HepG2 (cell line): ENCODE measurements around the gene TAT. TPM values are rescaled to one million over a fixed set of nuclear protein-coding genes. Genes with fewer than 3 reads are reported as not detected.

Source experiments
- CHD2 ChIP-seq: IDR thresholded peaks from 2 replicates; pipeline ENCODE4 v1.6.1; 2011; ENCODE audit warnings: low read depth, low read length, improper control_type of control experiment
- DBP ChIP-seq: sonication (generic); formaldehyde crosslinking; IDR thresholded peaks from 2 replicates; pipeline ENCODE4 v1.4.0; 2020; ENCODE audit warnings: missing genetic modification reagents; ENCODE audit errors: not compliant biosample characterization
- ETV5 ChIP-seq: IDR thresholded peaks from 2 replicates; pipeline ENCODE4 v1.6.1; 2018; ENCODE audit warnings: missing biosample characterization, missing genetic modification reagents, inconsistent platforms, borderline replicate concordance
- FOXA3 ChIP-seq: IDR thresholded peaks from 2 replicates; pipeline ENCODE4 v1.6.1; 2016; ENCODE audit warnings: missing genetic modification reagents, missing compliant biosample characterization
- GLI4 ChIP-seq: sonication (generic); formaldehyde crosslinking; IDR thresholded peaks from 2 replicates; pipeline ENCODE4 v1.5.1; 2020; ENCODE audit warnings: missing genetic modification reagents, mild to moderate bottlenecking, moderate library complexity, borderline replicate concordance
- HMGA1 ChIP-seq: sonication (generic); formaldehyde crosslinking; conservative IDR thresholded peaks from 2 replicates; pipeline ENCODE4 v1.4.0; 2020; ENCODE audit warnings: missing genetic modification reagents
- HNRNPH1 ChIP-seq: fragments of 200-400 bp; formaldehyde crosslinking; optimal IDR thresholded peaks from 2 replicates; pipeline ENCODE3; 2017; ENCODE audit warnings: mild to moderate bottlenecking, low read depth, low read length
- KAT2B ChIP-seq: fragments of 150-350 bp; IDR thresholded peaks from 2 replicates; pipeline ENCODE4 v1.6.1; 2014; ENCODE audit warnings: low read depth, low read length, borderline replicate concordance
- NCOA5 ChIP-seq: sonication (generic); formaldehyde crosslinking; IDR thresholded peaks from 2 replicates; pipeline ENCODE4 v1.4.0; 2020; ENCODE audit warnings: missing genetic modification reagents
- PHF21A ChIP-seq: sonication (generic); formaldehyde crosslinking; IDR thresholded peaks from 2 replicates; pipeline ENCODE4 v1.5.0; 2020; ENCODE audit warnings: mild to moderate bottlenecking, missing genetic modification reagents
- RFX1 ChIP-seq: fragments of 450-650 bp; IDR thresholded peaks from 2 replicates; pipeline ENCODE4 v1.6.1; 2017
- SATB2 ChIP-seq: sonication (generic); formaldehyde crosslinking; IDR thresholded peaks from 2 replicates; pipeline ENCODE4 v1.5.0; 2020; ENCODE audit warnings: missing genetic modification reagents
- SMAD9 ChIP-seq: sonication (generic); formaldehyde crosslinking; IDR thresholded peaks from 2 replicates; pipeline ENCODE4 v1.5.1; 2020; ENCODE audit warnings: mild to moderate bottlenecking, missing genetic modification reagents
- SUZ12 ChIP-seq: fragments of 150-350 bp; IDR thresholded peaks from 2 replicates; pipeline ENCODE4 v1.6.1; 2014; ENCODE audit warnings: low read depth, low read length
- THAP11 ChIP-seq: IDR thresholded peaks from 2 replicates; pipeline ENCODE4 v1.6.1; 2016; ENCODE audit warnings: missing biosample characterization, missing genetic modification reagents
- TP53 ChIP-seq: sonication (generic); formaldehyde crosslinking; conservative IDR thresholded peaks from 2 replicates; pipeline ENCODE4 v1.4.0; 2020; ENCODE audit warnings: missing genetic modification reagents
- ZEB1 ChIP-seq: IDR thresholded peaks from 2 replicates; pipeline ENCODE4 v1.6.1; 2012; ENCODE audit warnings: mild to moderate bottlenecking, low read depth, inconsistent platforms; ENCODE audit not compliant: insufficient replicate concordance
- ZNF10 ChIP-seq: sonication (generic); formaldehyde crosslinking; IDR thresholded peaks from 2 replicates; pipeline ENCODE4 v1.4.0; 2020; ENCODE audit warnings: mild to moderate bottlenecking, low read depth, missing genetic modification reagents, borderline replicate concordance
- ZNF180 ChIP-seq: sonication (generic); formaldehyde crosslinking; IDR thresholded peaks from 2 replicates; pipeline ENCODE4 v1.4.0; 2020; ENCODE audit warnings: low read depth, missing genetic modification reagents, borderline replicate concordance
- ZNF282 ChIP-seq: fragments of 450-650 bp; IDR thresholded peaks from 2 replicates; pipeline ENCODE4 v1.6.1; 2018; ENCODE audit not compliant: partially characterized antibody
- ZNF382 ChIP-seq: sonication (generic); formaldehyde crosslinking; IDR thresholded peaks from 2 replicates; pipeline ENCODE4 v1.5.0; 2020; ENCODE audit warnings: missing genetic modification reagents, mild to moderate bottlenecking, borderline replicate concordance
- ZNF552 ChIP-seq: sonication (generic); formaldehyde crosslinking; IDR thresholded peaks from 2 replicates; pipeline ENCODE4 v1.9.0; 2022; ENCODE audit warnings: missing genetic modification reagents, mild to moderate bottlenecking, borderline replicate concordance
- ZNF567 ChIP-seq: sonication (generic); formaldehyde crosslinking; IDR thresholded peaks from 2 replicates; pipeline ENCODE4 v1.8.1; 2023; ENCODE audit warnings: mild to moderate bottlenecking, missing genetic modification reagents, borderline replicate concordance
- ZNF776 ChIP-seq: sonication (generic); formaldehyde crosslinking; IDR thresholded peaks from 2 replicates; pipeline ENCODE4 v1.4.0; 2020; ENCODE audit warnings: mild to moderate bottlenecking, missing genetic modification reagents
- ZNF790 ChIP-seq: sonication (generic); formaldehyde crosslinking; IDR thresholded peaks from 2 replicates; pipeline ENCODE4 v1.8.0; 2022; ENCODE audit warnings: missing genetic modification reagents, mild to moderate bottlenecking, borderline replicate concordance
- ZNF792 ChIP-seq: IDR thresholded peaks from 2 replicates; pipeline ENCODE4 v1.6.1; 2016
- polyA plus RNA-seq, 8 experiments: library from polyadenylated mRNA; depleted of rRNA in 3 of 8; stranded (reverse) in 7 of 8; unstranded in 1 of 8; fragments of >200 nt; fragmentation: Illumina TruSeq in 4 of 8; extraction: Trizol in 4 of 8; gene quantifications; 2 replicates each; pipeline versions ENCODE4 v1.2.1 to v1.2.3, GENCODE V29; 2011 to 2016; ENCODE audit warnings: low read depth in 4 of 8, missing spikeins in 1 of 8, mixed read lengths in 1 of 8; ENCODE audit not compliant: insufficient read depth in 1 of 8
- total RNA-seq, 5 experiments: library from RNA; depleted of rRNA; stranded (reverse); fragments of >200 nt; fragmentation: Illumina TruSeq; extraction: Trizol; gene quantifications; 2 replicates each; pipeline ENCODE4 v1.2.3, GENCODE V29; 2016; ENCODE audit warnings: low read depth in 1 of 5
- TF ChIP-seq, protein P1 (sequence below): sonication (generic); formaldehyde crosslinking; IDR thresholded peaks from 2 replicates; pipeline ENCODE4 v1.8.1; 2023; ENCODE audit warnings: missing genetic modification reagents, mild to moderate bottlenecking, borderline replicate concordance

Gene TAT
- total and polyA plus RNA-seq, 2 of the 13 experiments (the other 11 are each of a cell fraction or from before 2014, with no cell fraction given) = 1.6 to 5.8 TPM

- TF ChIP-seq ZNF180 (no peak), ZNF567 (CRISPR knock-in tag) (0 out of 2 replicates have a peak, but pooled peaks have one; percentile 63), ZNF10 (CRISPR knock-in tag) (no peak), ETV5 (CRISPR knock-in tag) (peak; percentile 60; the same call in 1 of the 2 replicates), DBP (CRISPR knock-in tag) (no peak), THAP11 (CRISPR knock-in tag) (peak; percentile 59; the same call in 1 of the 2 replicates), ZNF552 (CRISPR knock-in tag) (no peak), SMAD9 (CRISPR knock-in tag) (no peak), TP53 (CRISPR knock-in tag) (0 out of 2 replicates have a peak, but pooled peaks have one; percentile 31), KAT2B (no peak), ZEB1 (no peak), SUZ12 (no peak), RFX1 (no peak), ZNF776 (CRISPR knock-in tag) (0 out of 2 replicates have a peak, but pooled peaks have one; percentile 45), FOXA3 (CRISPR knock-in tag) (peak; percentile 38; the same call in 1 of the 2 replicates), NCOA5 (CRISPR knock-in tag) (no peak), ZNF792 (CRISPR knock-in tag) (peak; percentile 31; the same call in 1 of the 2 replicates), ZNF382 (CRISPR knock-in tag) (no peak), CHD2 (no peak), PHF21A (no peak), GLI4 (no peak), SATB2 (CRISPR knock-in tag) (no peak), HNRNPH1 (no peak), ZNF282 (no peak), HMGA1 (CRISPR knock-in tag) (no peak), ZNF790 (CRISPR knock-in tag) (no peak)
- TF ChIP-seq, protein P1, sequence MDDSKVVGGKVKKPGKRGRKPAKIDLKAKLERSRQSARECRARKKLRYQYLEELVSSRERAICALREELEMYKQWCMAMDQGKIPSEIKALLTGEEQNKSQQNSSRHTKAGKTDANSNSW (CRISPR knock-in tag) = no peak
Observed at GRCh38 chr16:71610936-71611871, 34.3 kb upstream of the TAT start (continued).
